Upper lobe of left lung (tissue), 6 donors: ENCODE results near the gene TBCK. TPM values are rescaled to one million over a fixed set of nuclear protein-coding genes. Genes with fewer than 3 reads are reported as not detected.
A peak's percentile ranks its signal among the peaks of the same experiment; 100 is the strongest.
"Not testable (repeated sequence)": the region's sequence is repeated elsewhere in the genome, so short reads cannot be mapped to it uniquely, and the experiment has no call there.

ENCODE experiments used
- ATAC-seq, 2 donors: fragments of 200-7000 bp; cut with Tn5 transposase; one replicate each; pipeline ENCODE4 v1.9.1; 2022; ENCODE audit warnings: mild to moderate bottlenecking in 2 of 2, moderate library complexity in 2 of 2; ENCODE audit not compliant: low FRiP score in 2 of 2
- DNase-seq, 2 donors: peaks; one replicate each; pipeline ENCODE4 v3.0.0-alpha.2; 2019 to 2020
- H3K27ac ChIP-seq, 4 donors: fragments of 200-600 bp; sonication (generic); one replicate each; pipeline ENCODE4 v1.5.1; 2016 to 2019
- H3K27me3 ChIP-seq, 4 donors: fragments of 200-600 bp; sonication (generic); one replicate each; pipeline ENCODE4 v1.5.1; 2017 to 2019
- H3K36me3 ChIP-seq, 4 donors: fragments of 200-600 bp; sonication (generic); one replicate each; pipeline ENCODE4 v1.5.1; 2016 to 2019
- H3K4me1 ChIP-seq, 4 donors: fragments of 200-600 bp; sonication (generic); one replicate each; pipeline ENCODE4 v1.5.1; 2018 to 2019
- H3K4me3 ChIP-seq, 4 donors: fragments of 200-600 bp; sonication (generic); one replicate each; pipeline ENCODE4 v1.5.1; 2017 to 2019; ENCODE audit warnings: mild to moderate bottlenecking in 2 of 4, moderate library complexity in 1 of 4
- H3K9me3 ChIP-seq, 4 donors: fragments of 200-600 bp; sonication (generic); one replicate each; pipeline ENCODE4 v1.5.1; 2018 to 2019
- CTCF ChIP-seq, 6 experiments: fragments of 450-650 bp in 4 of 6; fragments of 200-600 bp in 2 of 6; sonication (generic) in 2 of 6; IDR thresholded peaks; one replicate each; pipeline ENCODE4 v1.5.1; 2016 to 2019; ENCODE audit warnings: antibody characterized with exemption in 6 of 6
- EP300 ChIP-seq, 4 donors: sonication (generic); formaldehyde crosslinking; IDR thresholded peaks; one replicate each; pipeline ENCODE4 v1.5.1; 2017; ENCODE audit warnings: antibody characterized with exemption in 4 of 4, control low read depth in 2 of 4
- POLR2A ChIP-seq, 4 donors: fragments of 450-650 bp; IDR thresholded peaks; one replicate each; pipeline ENCODE4 v1.5.1; 2016 to 2017; ENCODE audit warnings: antibody characterized with exemption in 4 of 4, mild to moderate bottlenecking in 2 of 4
- POLR2AphosphoS5 ChIP-seq, 2 donors: sonication (generic); formaldehyde crosslinking; IDR thresholded peaks; one replicate each; pipeline ENCODE4 v1.5.1; 2017; ENCODE audit warnings: antibody characterized with exemption in 2 of 2
- WGBS, 2 donors: methylation state at CpG; one replicate each; pipeline ENCODE4 v1.1.5; 2017 to 2018; 5-methylcytosine and 5-hydroxymethylcytosine counted together
- total RNA-seq, 6 donors: library from RNA; depleted of rRNA in 4 of 6; stranded (reverse); fragments of >200 nt in 4 of 6; gene quantifications; one replicate each; pipeline versions ENCODE4 v1.1.0 to v1.2.1, GENCODE V29; 2016 to 2021
- donor health status: DM: no; HTN: no; CAD: no; lungs with moderate emphysema.
- donor health status: DM: no; HTN: yes; CAD: no; lungs with severe emphysema.

Gene TBCK
- total RNA-seq, 6 donors from 2014 or later, result 24.8 to 54.5 (median 32.3) TPM

- WGBS, 2 donors, result 57 to 61% methylated on average over 2 of the region's 2 CpGs
- ATAC-seq, result peak in 1 of 2 donors; percentile 36
- no peak for DNase-seq
These were observed 77.1 kb downstream of the TBCK start for GRCh38 chr4:106238820-106239420.

GRCh38 chr4:106231931-106232330, 84.1 kb downstream of the TBCK start:
- Histone ChIP-seq H3K4me3 (no peak overlapping the region), H3K27me3 (no peaks in the 10 kb centered on the region), H3K36me3 (peaks cover 0 to 73% (median 8%) of the 10 kb centered on the region in 4 donors), H3K27ac (no peak overlapping the region), H3K4me1 (no peaks in the 10 kb centered on the region), H3K9me3 (no peaks in the 10 kb centered on the region)
- TF ChIP-seq CTCF (IDR thresholded peaks at IDR 0.05), result no peak
- no peak for TF ChIP-seq POLR2A (IDR thresholded peaks at IDR 0.05)
- TF ChIP-seq POLR2AphosphoS5 (IDR thresholded peaks at IDR 0.05), result no peak
- TF ChIP-seq EP300 (IDR thresholded peaks at IDR 0.05), result no peak
- DNase-seq, result no peak
- no peak for ATAC-seq

More at GRCh38 chr4:106238820-106239420, 77.1 kb downstream of the TBCK start:
- H3K9me3 ChIP-seq, result no peaks in the 10 kb centered on the region
- H3K4me1 ChIP-seq, result no peaks in the 10 kb centered on the region
- TF ChIP-seq POLR2A (IDR thresholded peaks at IDR 0.05) (no peak), EP300 (IDR thresholded peaks at IDR 0.05) (no peak), CTCF (IDR thresholded peaks at IDR 0.05) (peak in 5 of 6 experiments; percentile 39 to 56 (median 51)), POLR2AphosphoS5 (IDR thresholded peaks at IDR 0.05) (no peak)
- no peaks in the 10 kb centered on the region for H3K27me3 ChIP-seq
- H3K36me3 ChIP-seq, result peaks cover 0 to 35% (median 5%) of the 10 kb centered on the region in 4 donors
- no peak overlapping the region for H3K27ac ChIP-seq
- no peak overlapping the region for H3K4me3 ChIP-seq

- H3K36me3 ChIP-seq, result peaks cover 0 to 3% (median 1%) of the 10 kb centered on the region in 4 donors
- no peak for ATAC-seq
- no peaks in the 10 kb centered on the region for H3K27me3 ChIP-seq
- H3K27ac ChIP-seq, result no peak overlapping the region
- TF ChIP-seq POLR2A (IDR thresholded peaks at IDR 0.05), result no peak
- no peak for TF ChIP-seq CTCF (IDR thresholded peaks at IDR 0.05)
- no peak for TF ChIP-seq EP300 (IDR thresholded peaks at IDR 0.05)
- no peak for TF ChIP-seq POLR2AphosphoS5 (IDR thresholded peaks at IDR 0.05)
- no peaks in the 10 kb centered on the region for H3K4me1 ChIP-seq
- DNase-seq, result no peak
- H3K4me3 ChIP-seq, result no peak overlapping the region
- H3K9me3 ChIP-seq, result peaks cover 0 to 3% (median 0%) of the 10 kb centered on the region in 4 donors
These were observed 93.5 kb downstream of the TBCK start for GRCh38 chr4:106222548-106222947.

- not testable (repeated sequence) for H3K4me3 ChIP-seq, H3K27ac ChIP-seq, H3K4me1 ChIP-seq, H3K27me3 ChIP-seq, H3K9me3 ChIP-seq, ATAC-seq
- DNase-seq, result peak in 1 of 2 donors; percentile 52
- peaks cover 0 to 13% (median 3%) of the 10 kb centered on the region in 4 donors for H3K36me3 ChIP-seq
- 95 to 96% methylated on average over 23 of the region's 23 CpGs for WGBS, 2 donors
These were observed 102.7 kb downstream of the TBCK start for GRCh38 chr4:106213291-106213690.

- ATAC-seq (no peak), DNase-seq (no peak)
- Histone ChIP-seq H3K4me3 (no peak overlapping the region), H3K36me3 (peaks cover 0 to 14% (median 3%) of the 10 kb centered on the region in 4 donors), H3K27me3 (no peaks in the 10 kb centered on the region), H3K4me1 (no peaks in the 10 kb centered on the region), H3K27ac (no peak overlapping the region), H3K9me3 (no peaks in the 10 kb centered on the region)
- no peak for TF ChIP-seq POLR2A (IDR thresholded peaks at IDR 0.05)
- no peak for TF ChIP-seq POLR2AphosphoS5 (IDR thresholded peaks at IDR 0.05)
- no peak for TF ChIP-seq EP300 (IDR thresholded peaks at IDR 0.05)
- TF ChIP-seq CTCF (IDR thresholded peaks at IDR 0.05), result no peak
These were observed 106.0 kb downstream of the TBCK start for GRCh38 chr4:106210021-106210420.
